GM12872 (cell line): ENCODE data around the gene FDCSP.

Source experiments
- CTCF ChIP-seq: IDR thresholded peaks from 3 replicates; pipeline ENCODE4 v1.5.1; 2011; ENCODE audit warnings: low read depth, mild to moderate bottlenecking, low read length, moderate library complexity; ENCODE audit not compliant: insufficient read depth

The FDCSP gene

GRCh38 chr4:70225824-70226223 is at the start of gene FDCSP:
Gene FDCSP, plus strand, starts transcription at chr4:70226124. Its CDS starts 5,071 bp downstream, at chr4:70231195.
- TF ChIP-seq CTCF, result no peak

GRCh38 chr4:70177090-70177489 is 48.8 kb upstream of the FDCSP start:
- TF ChIP-seq CTCF, result no peak

GRCh38 chr4:70178075-70178660 is 47.8 kb upstream of the FDCSP start:
- no peak for TF ChIP-seq CTCF

- no peak for TF ChIP-seq CTCF
Measured at GRCh38 chr4:70179811-70180210, 46.1 kb upstream of the FDCSP start.

GRCh38 chr4:70181864-70182263 is 44.1 kb upstream of the FDCSP start:
- no peak for TF ChIP-seq CTCF

GRCh38 chr4:70182517-70183167 is 43.3 kb upstream of the FDCSP start:
- no peak for TF ChIP-seq CTCF

- peak; percentile 76 for TF ChIP-seq CTCF
Measured at GRCh38 chr4:70183168-70183939, 42.6 kb upstream of the FDCSP start.
